ENCODE measurements around the gene MBNL1.
"Not testable (repeated sequence)": the region's sequence is repeated elsewhere in the genome, so short reads cannot be mapped to it uniquely, and the experiment has no call there.

MBNL1 gene

DNA sequence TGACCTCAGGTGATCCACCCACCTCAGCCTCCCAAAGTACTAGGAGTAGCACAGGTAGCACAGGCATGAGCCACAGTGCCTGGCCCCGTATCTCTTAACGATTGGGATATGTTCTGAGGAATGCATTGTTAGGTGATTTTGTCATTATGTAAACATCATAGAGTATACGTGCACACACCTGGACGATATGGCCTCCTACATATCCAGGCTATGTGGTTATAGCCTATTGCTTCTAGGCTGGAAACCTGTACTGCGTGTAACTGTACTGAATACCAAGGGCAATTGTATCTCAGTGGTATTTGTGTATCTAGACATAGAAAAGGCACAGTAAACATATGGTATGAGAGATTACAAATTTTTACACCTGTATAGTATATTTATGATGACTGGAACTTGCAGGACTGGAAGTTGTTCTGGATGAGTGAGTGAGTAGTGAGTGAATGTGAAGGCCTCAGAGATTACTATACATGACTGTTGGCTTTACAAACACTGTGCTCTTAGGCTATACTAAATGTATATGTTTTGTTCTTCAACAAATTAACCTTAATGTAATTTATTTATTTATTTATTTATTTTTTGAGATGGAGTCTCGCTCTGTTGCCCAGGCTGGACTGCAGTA is 120.7 kb downstream of the MBNL1 start:
- no peak for DNase-seq (ENCODE audit: low read depth)
- no peak overlapping the region for H3K4me3 ChIP-seq (replicated peaks; ENCODE audit: low read depth, low read length)
- TF ChIP-seq CTCF (IDR thresholded peaks at IDR 0.05; ENCODE audit: low read length, missing control alignments): no peak

GRCh38 chr3:152390647-152391046 is 121.9 kb downstream of the MBNL1 start:
- TF ChIP-seq CTCF (IDR thresholded peaks at IDR 0.05; ENCODE audit: low read length, missing control alignments): no peak

DNA sequence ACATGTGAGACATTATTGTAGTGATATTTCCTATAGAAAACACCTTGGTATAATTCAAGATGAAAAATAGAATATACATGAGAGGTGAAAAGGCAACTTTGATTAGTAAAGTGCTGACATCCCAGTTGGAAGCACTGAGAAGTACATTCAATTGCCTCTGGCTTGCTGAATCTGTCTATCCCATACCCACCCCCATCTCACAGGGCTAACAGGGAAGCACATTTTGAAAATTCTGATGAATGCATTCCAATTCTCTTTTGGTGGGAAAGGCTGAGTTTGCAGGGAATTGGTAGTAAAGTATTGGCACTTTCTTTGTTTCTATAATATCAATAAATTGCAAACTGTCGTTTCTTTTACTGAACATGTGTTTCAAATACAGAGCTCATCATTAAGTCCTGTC is 122.9 kb downstream of the MBNL1 start:
- no peak overlapping the region for H3K4me3 ChIP-seq (replicated peaks; ENCODE audit: low read depth, low read length)
- TF ChIP-seq CTCF (IDR thresholded peaks at IDR 0.05; ENCODE audit: low read length, missing control alignments): no peak
- no peak for DNase-seq (ENCODE audit: low read depth)

More at GRCh38 chr3:152390647-152391046, 121.9 kb downstream of the MBNL1 start:
- H3K4me3 ChIP-seq (replicated peaks; ENCODE audit: low read depth, low read length): no peak overlapping the region
- DNase-seq (ENCODE audit: low read depth): no peak

DNA sequence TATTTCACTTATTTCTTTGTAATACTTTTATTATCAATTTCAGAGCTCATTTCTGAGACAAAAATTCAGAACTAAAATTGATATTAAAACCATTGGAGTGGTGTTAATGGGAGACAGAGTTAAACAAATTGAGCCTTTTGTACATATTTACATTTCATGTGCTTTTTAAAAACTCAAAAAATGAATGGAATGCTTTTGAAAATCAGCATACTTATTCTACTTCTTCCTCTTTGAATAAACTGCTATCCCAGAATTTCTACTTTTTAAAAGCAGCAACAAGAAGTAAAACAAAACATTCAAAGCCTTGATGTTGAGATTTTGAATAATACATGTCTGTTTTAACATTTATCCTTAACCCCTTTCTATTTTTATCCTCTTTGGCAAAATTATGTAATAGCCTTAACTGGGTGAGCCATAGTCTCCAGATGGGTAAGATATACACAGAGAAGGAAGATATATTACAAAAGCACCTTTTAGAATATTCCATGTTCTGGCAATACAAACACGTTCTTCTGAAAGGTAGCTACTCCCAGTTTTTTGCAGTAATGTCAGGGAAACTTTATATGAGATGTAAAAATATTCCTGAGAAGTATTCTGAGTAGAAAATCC is 123.6 kb downstream of the MBNL1 start:
- no peak overlapping the region for H3K4me3 ChIP-seq (replicated peaks; ENCODE audit: low read depth, low read length)
- TF ChIP-seq CTCF (IDR thresholded peaks at IDR 0.05; ENCODE audit: low read length, missing control alignments): no peak

DNA sequence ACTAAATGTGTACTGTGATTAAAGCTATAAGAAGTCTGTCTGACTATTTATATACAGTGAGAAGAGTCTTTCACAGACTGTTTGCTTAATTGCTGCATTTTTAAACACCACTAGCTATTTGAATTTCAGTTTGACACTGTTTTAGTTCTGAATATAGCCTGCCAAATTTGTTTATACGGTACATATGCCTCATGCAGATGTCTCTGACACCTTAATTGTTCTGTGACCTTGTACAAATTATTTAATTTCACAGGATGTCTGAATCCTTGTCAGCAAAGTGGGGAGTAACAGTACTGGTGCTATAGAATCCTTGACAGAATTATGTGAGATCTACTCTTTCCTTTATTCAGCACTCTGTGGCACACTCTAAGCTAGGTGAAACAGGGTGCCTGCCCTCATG is 125.5 kb downstream of the MBNL1 start:
- H3K4me3 ChIP-seq (replicated peaks; ENCODE audit: low read depth, low read length): no peak overlapping the region
- TF ChIP-seq CTCF (IDR thresholded peaks at IDR 0.05; ENCODE audit: low read length, missing control alignments): no peak
- no peak for DNase-seq (ENCODE audit: low read depth)

More for the DNA sequence above, 123.6 kb downstream of the MBNL1 start:
- DNase-seq (ENCODE audit: low read depth): no peak

GRCh38 chr3:152395764-152396163 is 127.0 kb downstream of the MBNL1 start:
- DNase-seq (ENCODE audit: low read depth): no peak
- TF ChIP-seq CTCF (IDR thresholded peaks at IDR 0.05; ENCODE audit: low read length, missing control alignments): no peak
- H3K4me3 ChIP-seq (replicated peaks; ENCODE audit: low read depth, low read length): no peak overlapping the region

GRCh38 chr3:152396867-152397266 is 128.1 kb downstream of the MBNL1 start:
- TF ChIP-seq CTCF (IDR thresholded peaks at IDR 0.05; ENCODE audit: low read length, missing control alignments): no peak
- no peak overlapping the region for H3K4me3 ChIP-seq (replicated peaks; ENCODE audit: low read depth, low read length)

DNA sequence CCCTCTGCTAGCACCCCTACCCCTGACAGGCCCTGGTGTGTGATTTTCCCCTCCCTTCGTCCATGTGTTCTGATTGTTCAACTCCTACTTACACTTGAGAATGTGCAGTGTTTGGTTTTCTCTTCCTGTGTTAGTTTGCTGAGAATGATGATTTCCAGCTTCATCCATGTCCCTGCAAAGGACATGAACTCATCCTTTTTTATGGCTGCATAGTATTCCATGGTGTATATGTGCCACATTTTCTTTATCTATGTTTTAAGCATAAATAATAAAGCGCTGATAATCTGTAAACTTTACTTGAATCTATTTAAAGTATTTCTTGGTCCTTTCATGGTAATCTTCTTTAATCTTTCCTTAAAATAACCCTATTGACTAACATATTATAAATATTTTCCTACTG is 128.6 kb downstream of the MBNL1 start:
- peak; percentile 58 for DNase-seq (ENCODE audit: low read depth)
- H3K4me3 ChIP-seq (replicated peaks; ENCODE audit: low read depth, low read length): not testable (repeated sequence)

More at GRCh38 chr3:152396867-152397266, 128.1 kb downstream of the MBNL1 start:
- DNase-seq (ENCODE audit: low read depth): peak; percentile 90

Data from fibroblast of pulmonary artery (primary cell).